Fibroblast of skin of right biceps (primary cell): ENCODE data around the gene GOLGA8K.
"Not testable (repeated sequence)": the region's sequence is repeated elsewhere in the genome, so short reads cannot be mapped to it uniquely, and the experiment has no call there.

Source experiments
- DNase-seq: peaks from one replicate; pipeline ENCODE4 v3.0.0-alpha.2; 2013

Gene GOLGA8K

GRCh38 chr15:32350563-32351220, 52.4 kb downstream of the GOLGA8K start:
- not testable (repeated sequence) for DNase-seq

GRCh38 chr15:32347037-32347436, 56.1 kb downstream of the GOLGA8K start:
- not testable (repeated sequence) for DNase-seq

- not testable (repeated sequence) for DNase-seq
Observed at GRCh38 chr15:32345978-32346547, 57.0 kb downstream of the GOLGA8K start.

GRCh38 chr15:32343921-32344320, 59.2 kb downstream of the GOLGA8K start:
- DNase-seq, result not testable (repeated sequence)
